HEK293 (cell line): ENCODE measurements around the gene TMEM98.

Experiments used
- ZNF510 ChIP-seq: fragments of 450-650 bp; formaldehyde crosslinking; IDR thresholded peaks from 2 replicates; pipeline ENCODE4 v1.5.1; 2018; ENCODE audit warnings: mild to moderate bottlenecking, missing genetic modification characterization, missing biosample characterization; ENCODE audit not compliant: insufficient replicate concordance
- ZNF585B ChIP-seq: fragments of 450-650 bp; formaldehyde crosslinking; IDR thresholded peaks from 2 replicates; pipeline ENCODE4 v1.5.1; 2016; ENCODE audit warnings: missing biosample characterization, missing genetic modification characterization
- TF ChIP-seq, protein P1 (sequence below): IDR thresholded peaks from 2 replicates; pipeline ENCODE4 v1.6.1; 2011; ENCODE audit warnings: mild to moderate bottlenecking, low read depth, low read length, borderline replicate concordance
- TF ChIP-seq, protein P2 (sequence below): fragments of 450-650 bp; formaldehyde crosslinking; IDR thresholded peaks from 2 replicates; pipeline ENCODE4 v1.5.1; 2016; ENCODE audit warnings: missing biosample characterization, missing genetic modification characterization
- TF ChIP-seq, protein P3 (sequence below): fragments of 450-650 bp; formaldehyde crosslinking; IDR thresholded peaks from 2 replicates; pipeline ENCODE4 v1.5.1; 2016; ENCODE audit warnings: missing biosample characterization, missing genetic modification characterization

DNA sequence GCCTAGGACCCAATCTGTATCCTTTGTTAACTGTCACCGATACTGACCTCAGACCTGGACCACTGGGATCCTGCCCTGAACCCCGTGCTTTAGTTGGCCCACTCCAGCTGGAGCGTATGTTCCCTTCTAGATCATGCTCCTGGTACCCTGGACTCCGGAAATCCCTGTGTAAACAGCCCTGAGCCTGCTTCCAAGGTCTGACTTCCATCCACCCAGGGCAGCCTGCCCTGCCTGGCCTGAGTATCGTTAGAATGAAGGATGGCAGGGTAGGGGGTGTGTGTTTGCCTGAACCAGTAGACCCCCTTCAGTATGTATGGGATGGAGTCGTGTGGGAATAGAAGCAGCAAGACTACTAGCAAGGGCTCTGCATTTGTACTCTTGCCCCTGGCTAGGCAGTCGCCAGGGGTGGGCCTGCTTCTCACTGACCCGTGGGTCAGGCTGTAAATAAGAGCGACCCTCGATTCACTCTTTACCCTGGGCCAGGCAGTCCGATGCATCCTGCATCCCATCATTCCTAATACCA lies 691 bp upstream of the TMEM98 start:
- TF ChIP-seq, protein P1, sequence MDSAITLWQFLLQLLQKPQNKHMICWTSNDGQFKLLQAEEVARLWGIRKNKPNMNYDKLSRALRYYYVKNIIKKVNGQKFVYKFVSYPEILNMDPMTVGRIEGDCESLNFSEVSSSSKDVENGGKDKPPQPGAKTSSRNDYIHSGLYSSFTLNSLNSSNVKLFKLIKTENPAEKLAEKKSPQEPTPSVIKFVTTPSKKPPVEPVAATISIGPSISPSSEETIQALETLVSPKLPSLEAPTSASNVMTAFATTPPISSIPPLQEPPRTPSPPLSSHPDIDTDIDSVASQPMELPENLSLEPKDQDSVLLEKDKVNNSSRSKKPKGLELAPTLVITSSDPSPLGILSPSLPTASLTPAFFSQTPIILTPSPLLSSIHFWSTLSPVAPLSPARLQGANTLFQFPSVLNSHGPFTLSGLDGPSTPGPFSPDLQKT = no peak
- TF ChIP-seq, protein P2, sequence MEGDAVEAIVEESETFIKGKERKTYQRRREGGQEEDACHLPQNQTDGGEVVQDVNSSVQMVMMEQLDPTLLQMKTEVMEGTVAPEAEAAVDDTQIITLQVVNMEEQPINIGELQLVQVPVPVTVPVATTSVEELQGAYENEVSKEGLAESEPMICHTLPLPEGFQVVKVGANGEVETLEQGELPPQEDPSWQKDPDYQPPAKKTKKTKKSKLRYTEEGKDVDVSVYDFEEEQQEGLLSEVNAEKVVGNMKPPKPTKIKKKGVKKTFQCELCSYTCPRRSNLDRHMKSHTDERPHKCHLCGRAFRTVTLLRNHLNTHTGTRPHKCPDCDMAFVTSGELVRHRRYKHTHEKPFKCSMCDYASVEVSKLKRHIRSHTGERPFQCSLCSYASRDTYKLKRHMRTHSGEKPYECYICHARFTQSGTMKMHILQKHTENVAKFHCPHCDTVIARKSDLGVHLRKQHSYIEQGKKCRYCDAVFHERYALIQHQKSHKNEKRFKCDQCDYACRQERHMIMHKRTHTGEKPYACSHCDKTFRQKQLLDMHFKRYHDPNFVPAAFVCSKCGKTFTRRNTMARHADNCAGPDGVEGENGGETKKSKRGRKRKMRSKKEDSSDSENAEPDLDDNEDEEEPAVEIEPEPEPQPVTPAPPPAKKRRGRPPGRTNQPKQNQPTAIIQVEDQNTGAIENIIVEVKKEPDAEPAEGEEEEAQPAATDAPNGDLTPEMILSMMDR (tag by site-specific recombination) = no peak
- TF ChIP-seq ZNF510 (tag by site-specific recombination) (no peak), ZNF585B (tag by site-specific recombination) (no peak)
- TF ChIP-seq, protein P3, sequence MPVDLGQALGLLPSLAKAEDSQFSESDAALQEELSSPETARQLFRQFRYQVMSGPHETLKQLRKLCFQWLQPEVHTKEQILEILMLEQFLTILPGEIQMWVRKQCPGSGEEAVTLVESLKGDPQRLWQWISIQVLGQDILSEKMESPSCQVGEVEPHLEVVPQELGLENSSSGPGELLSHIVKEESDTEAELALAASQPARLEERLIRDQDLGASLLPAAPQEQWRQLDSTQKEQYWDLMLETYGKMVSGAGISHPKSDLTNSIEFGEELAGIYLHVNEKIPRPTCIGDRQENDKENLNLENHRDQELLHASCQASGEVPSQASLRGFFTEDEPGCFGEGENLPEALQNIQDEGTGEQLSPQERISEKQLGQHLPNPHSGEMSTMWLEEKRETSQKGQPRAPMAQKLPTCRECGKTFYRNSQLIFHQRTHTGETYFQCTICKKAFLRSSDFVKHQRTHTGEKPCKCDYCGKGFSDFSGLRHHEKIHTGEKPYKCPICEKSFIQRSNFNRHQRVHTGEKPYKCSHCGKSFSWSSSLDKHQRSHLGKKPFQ (tag by site-specific recombination) = no peak
